OCI-LY7 (cell line): ENCODE measurements around the gene ASB13. TPM values are rescaled to one million over a fixed set of nuclear protein-coding genes. Genes with fewer than 3 reads are reported as not detected.

ENCODE experiments used
- BruUV-seq: library from RNA; stranded (reverse); fragments of 400-500 nt; replicated peaks from 2 replicates; lab custom pipeline; 2021; lab: Mats Ljungman, UMichigan
- CTCF ChIA-PET: fragments of 300-600 bp; sonication (Branson Sonifier 250); formaldehyde crosslinking; loops from one replicate; lab custom pipeline; 2022; ENCODE audit warnings: antibody characterized with exemption; ENCODE audit not compliant: unreplicated experiment; lab: Charles Lee
- POLR2A ChIA-PET: fragments of 300-600 bp; sonication (Branson Sonifier 250); formaldehyde crosslinking; loops from one replicate; lab custom pipeline; 2022; ENCODE audit warnings: antibody characterized with exemption; lab: Charles Lee
- DNase-seq: peaks from one replicate; pipeline ENCODE4 v3.0.0-alpha.2; 2015; ENCODE audit warnings: low spot score
- H2AFZ ChIP-seq: fragments of 200-600 bp; sonication (generic), shearing (Covaris generic); 2 replicates; pipeline ENCODE4 v1.6.1; 2014; ENCODE audit warnings: mild to moderate bottlenecking, antibody characterized with exemption, low read length, moderate library complexity
- H3K27ac ChIP-seq: fragments of 200-600 bp; sonication (generic); 2 replicates; pipeline ENCODE4 v1.5.1; 2014; ENCODE audit warnings: mixed run types, low read depth, mild to moderate bottlenecking, moderate library complexity, low read length, inconsistent platforms; ENCODE audit not compliant: poor library complexity, severe bottlenecking
- H3K36me3 ChIP-seq: fragments of 200-600 bp; sonication (generic); 2 replicates; pipeline ENCODE4 v1.6.1; 2014; ENCODE audit warnings: mild to moderate bottlenecking, antibody characterized with exemption, low read length, moderate library complexity, mixed read lengths; ENCODE audit not compliant: insufficient read depth
- H3K4me1 ChIP-seq: fragments of 200-600 bp; sonication (generic); 2 replicates; pipeline ENCODE4 v1.5.1; 2014; ENCODE audit warnings: mild to moderate bottlenecking, low read length; ENCODE audit not compliant: insufficient read depth, poor library complexity, severe bottlenecking
- H3K4me2 ChIP-seq: fragments of 200-600 bp; sonication (generic); 2 replicates; pipeline ENCODE4 v1.6.1; 2014; ENCODE audit warnings: mild to moderate bottlenecking, low read length
- H3K4me3 ChIP-seq: fragments of 200-600 bp; sonication (generic); 2 replicates; pipeline ENCODE4 v1.5.1; 2014; ENCODE audit warnings: mild to moderate bottlenecking, low read depth, low read length; ENCODE audit not compliant: poor library complexity, severe bottlenecking
- H3K79me2 ChIP-seq: fragments of 200-600 bp; sonication (generic); 2 replicates; pipeline ENCODE4 v1.6.1; 2016; ENCODE audit warnings: low read depth, mild to moderate bottlenecking, low read length, moderate library complexity, mixed read lengths; ENCODE audit not compliant: insufficient read depth
- H3K9me2 ChIP-seq: fragments of 200-600 bp; sonication (generic); 2 replicates; pipeline ENCODE4 v1.6.1; 2016; ENCODE audit warnings: mild to moderate bottlenecking, low read length, mixed read lengths; ENCODE audit not compliant: insufficient read depth
- H3K9me3 ChIP-seq: fragments of 200-600 bp; sonication (generic); 2 replicates; pipeline ENCODE4 v1.6.1; 2014; ENCODE audit warnings: mild to moderate bottlenecking, mixed run types, low read length, mixed read lengths
- H4K20me1 ChIP-seq: fragments of 200-600 bp; sonication (generic); 2 replicates; pipeline ENCODE4 v1.6.1; 2014; ENCODE audit warnings: mild to moderate bottlenecking, antibody characterized with exemption, low read length, moderate library complexity, mixed read lengths; ENCODE audit not compliant: insufficient read depth
- EZH2phosphoT487 ChIP-seq: fragments of 200-600 bp; sonication (generic); IDR thresholded peaks from 2 replicates; pipeline ENCODE4 v1.6.1; 2018; ENCODE audit warnings: low read depth, borderline replicate concordance, mild to moderate bottlenecking, mixed run types, antibody characterized with exemption, low read length, moderate library complexity, mixed read lengths
- intact Hi-C: fragments of 100-400 bp; cut with micrococcal nuclease; formaldehyde crosslinking; loops from one replicate; pipeline ENCODE4 v1.10.0; 2022; ENCODE audit not compliant: unreplicated experiment
- total RNA-seq, 2 experiments: library from RNA; depleted of rRNA in 1 of 2; stranded (reverse); fragments of >200 nt in 1 of 2; shearing (Covaris generic) in 1 of 2; gene quantifications; 2 replicates each; pipeline ENCODE4 v1.2.3, GENCODE V29; 2014 to 2022
- TF ChIP-seq, protein P1 (sequence below): fragments of 200-600 bp; sonication (generic); conservative IDR thresholded peaks from 2 replicates; pipeline ENCODE4 v1.5.1; 2014; ENCODE audit warnings: mild to moderate bottlenecking, antibody characterized with exemption, low read length, moderate library complexity, mixed read lengths

Gene ASB13
- total RNA-seq, 2 experiments from 2014 or later = 25.6 to 108 TPM

DNA sequence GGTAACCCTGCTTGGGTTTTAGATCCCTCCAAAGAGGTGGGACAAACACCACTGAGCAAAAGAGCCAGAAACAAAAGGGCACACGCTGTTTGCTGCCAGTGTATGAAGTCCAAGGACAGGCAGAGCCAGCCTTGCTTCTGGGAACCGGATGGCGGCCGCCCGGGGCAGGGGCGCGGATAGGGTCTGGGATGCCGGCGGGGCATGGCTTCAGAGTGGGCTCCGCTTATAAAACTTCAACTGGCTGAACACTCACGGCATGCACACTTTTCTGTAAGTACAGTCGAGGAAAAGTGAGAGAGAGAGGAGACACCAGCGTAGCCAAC lies 62.6 kb downstream of the ASB13 start:
- intact Hi-C loops = no loop called here
- CTCF ChIA-PET = no interaction called here
- no peak overlapping the region for H3K4me3 ChIP-seq
- no peaks in the 10 kb centered on the region for H3K9me2 ChIP-seq
- POLR2A ChIA-PET = interaction anchor here (1.1 to 1.3 kb wide), 2 partner anchors 14 to 163 kb away, joined by 3 to 11 read pairs; no protein-coding TSS in a partner anchor
- DNase-seq = no peak
- no peak overlapping the region for H2AFZ ChIP-seq
- no peaks in the 10 kb centered on the region for H3K36me3 ChIP-seq
- H4K20me1 ChIP-seq = no peaks in the 10 kb centered on the region
- H3K79me2 ChIP-seq = no peaks in the 10 kb centered on the region
- no peak for TF ChIP-seq EZH2phosphoT487
- TF ChIP-seq, protein P1, sequence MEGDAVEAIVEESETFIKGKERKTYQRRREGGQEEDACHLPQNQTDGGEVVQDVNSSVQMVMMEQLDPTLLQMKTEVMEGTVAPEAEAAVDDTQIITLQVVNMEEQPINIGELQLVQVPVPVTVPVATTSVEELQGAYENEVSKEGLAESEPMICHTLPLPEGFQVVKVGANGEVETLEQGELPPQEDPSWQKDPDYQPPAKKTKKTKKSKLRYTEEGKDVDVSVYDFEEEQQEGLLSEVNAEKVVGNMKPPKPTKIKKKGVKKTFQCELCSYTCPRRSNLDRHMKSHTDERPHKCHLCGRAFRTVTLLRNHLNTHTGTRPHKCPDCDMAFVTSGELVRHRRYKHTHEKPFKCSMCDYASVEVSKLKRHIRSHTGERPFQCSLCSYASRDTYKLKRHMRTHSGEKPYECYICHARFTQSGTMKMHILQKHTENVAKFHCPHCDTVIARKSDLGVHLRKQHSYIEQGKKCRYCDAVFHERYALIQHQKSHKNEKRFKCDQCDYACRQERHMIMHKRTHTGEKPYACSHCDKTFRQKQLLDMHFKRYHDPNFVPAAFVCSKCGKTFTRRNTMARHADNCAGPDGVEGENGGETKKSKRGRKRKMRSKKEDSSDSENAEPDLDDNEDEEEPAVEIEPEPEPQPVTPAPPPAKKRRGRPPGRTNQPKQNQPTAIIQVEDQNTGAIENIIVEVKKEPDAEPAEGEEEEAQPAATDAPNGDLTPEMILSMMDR = no peak
- H3K9me3 ChIP-seq = no peaks in the 10 kb centered on the region
- no TSS peak for BruUV-seq
- no peaks in the 10 kb centered on the region for H3K4me1 ChIP-seq
- no peak overlapping the region for H3K4me2 ChIP-seq
- H3K27ac ChIP-seq = no peak overlapping the region

DNA sequence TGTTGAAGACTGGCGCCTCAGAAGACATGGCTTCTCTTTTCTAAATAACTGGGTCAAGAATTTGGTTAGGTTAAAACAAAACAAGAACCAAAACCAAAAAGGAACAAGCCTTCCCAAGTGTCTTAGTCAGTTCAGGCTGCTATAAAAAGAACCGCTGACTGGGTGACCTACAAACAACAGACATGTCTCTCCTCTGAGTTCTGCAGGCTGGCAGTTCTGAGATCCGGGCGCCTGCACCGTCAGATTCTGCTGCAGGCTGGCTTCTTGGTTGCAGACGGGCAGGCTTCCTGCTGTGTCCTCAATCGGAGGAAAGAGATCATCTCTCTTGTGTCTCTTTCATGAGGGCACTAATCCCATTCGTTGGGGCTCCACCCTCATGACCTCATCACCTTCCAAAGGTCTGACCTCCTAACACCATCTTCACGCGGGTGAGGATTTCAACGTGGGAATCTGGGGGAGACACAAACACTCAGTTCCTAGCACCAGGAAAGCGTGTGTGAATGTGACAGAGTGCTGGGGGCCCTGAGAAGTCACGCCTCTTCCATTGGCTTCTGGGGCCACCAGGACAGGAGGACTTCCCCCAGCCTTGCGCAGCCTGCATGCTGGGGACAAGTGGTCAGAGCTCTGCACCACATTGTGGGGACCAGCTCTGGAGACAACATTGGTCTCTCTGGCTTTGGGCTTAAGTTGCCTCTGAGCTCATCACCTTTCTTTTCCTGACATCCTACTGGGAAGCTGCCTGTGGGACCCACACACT lies 63.1 kb downstream of the ASB13 start:
- H4K20me1 ChIP-seq = no peaks in the 10 kb centered on the region
- ChIA-PET POLR2A (no interaction called here), CTCF (no interaction called here)
- no peaks in the 10 kb centered on the region for H3K79me2 ChIP-seq
- H3K36me3 ChIP-seq = no peaks in the 10 kb centered on the region
- H3K4me2 ChIP-seq = no peak overlapping the region
- no peaks in the 10 kb centered on the region for H3K9me3 ChIP-seq
- H2AFZ ChIP-seq = no peak overlapping the region
- no peaks in the 10 kb centered on the region for H3K9me2 ChIP-seq
- BruUV-seq = no TSS peak
- no peak for DNase-seq
- H3K4me3 ChIP-seq = no peak overlapping the region
- no peaks in the 10 kb centered on the region for H3K4me1 ChIP-seq
- TF ChIP-seq EZH2phosphoT487 = no peak
- TF ChIP-seq, protein P1 = no peak
- H3K27ac ChIP-seq = no peak overlapping the region
- intact Hi-C loops = no loop called here

DNA sequence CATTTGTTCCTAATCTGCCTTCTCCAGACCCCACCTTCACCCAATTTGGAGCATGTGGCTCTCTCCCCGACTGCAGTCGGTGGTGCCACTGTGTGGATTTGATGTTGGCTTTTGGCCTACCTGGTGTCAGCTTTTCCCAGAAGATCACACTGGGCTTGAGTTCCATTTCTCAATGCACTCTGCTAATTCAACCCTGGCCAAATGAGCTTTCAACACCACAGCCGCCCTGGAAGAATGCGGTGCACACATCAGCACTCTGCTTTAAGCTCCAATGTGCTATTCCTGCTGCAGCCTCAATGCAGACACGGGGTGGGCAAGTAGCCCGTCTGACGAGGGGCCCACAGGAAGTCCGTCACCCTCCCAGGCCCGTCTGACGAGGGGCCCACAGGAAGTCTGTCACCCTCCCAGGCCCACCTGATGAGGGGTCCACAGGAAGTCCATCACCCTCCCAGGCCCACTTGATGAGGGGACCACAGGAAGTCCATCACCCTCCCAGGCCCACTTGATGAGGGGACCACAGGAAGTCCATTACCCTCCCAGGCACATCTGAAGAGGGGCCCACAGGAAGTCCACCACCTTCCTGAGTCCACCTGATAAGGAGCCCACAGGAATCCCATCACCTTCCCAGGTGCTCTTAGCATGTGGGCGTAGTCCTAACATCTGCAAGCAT lies 64.4 kb downstream of the ASB13 start:
- Histone ChIP-seq H3K79me2 (no peaks in the 10 kb centered on the region), H2AFZ (no peak overlapping the region), H3K9me2 (no peaks in the 10 kb centered on the region), H3K9me3 (no peaks in the 10 kb centered on the region), H4K20me1 (no peaks in the 10 kb centered on the region), H3K27ac (no peak overlapping the region), H3K4me1 (no peaks in the 10 kb centered on the region), H3K4me2 (no peak overlapping the region), H3K36me3 (no peaks in the 10 kb centered on the region), H3K4me3 (no peak overlapping the region)
- no peak for DNase-seq
- TF ChIP-seq, protein P1 = no peak
- TF ChIP-seq EZH2phosphoT487 = no peak
- ChIA-PET CTCF (interaction anchor here (1.7 kb wide), 1 partner anchor 21 kb away, joined by 4 read pairs; no protein-coding TSS in a partner anchor), POLR2A (interaction anchor here (0.6 kb wide), 1 partner anchor 557 kb away, joined by 3 read pairs; no protein-coding TSS in a partner anchor)
- intact Hi-C loops = no loop called here
- no TSS peak for BruUV-seq
